HepG2 (cell line): ENCODE data around the gene RRP9. TPM values are rescaled to one million over a fixed set of nuclear protein-coding genes. Genes with fewer than 3 reads are reported as not detected.

Experiments used
- ATAC-seq: fragments of 200-7000 bp; cut with Tn5 transposase; 3 replicates; pipeline ENCODE4 v1.9.1; 2020; ENCODE audit warnings: mild to moderate bottlenecking, moderate library complexity
- BruUV-seq: library from RNA; stranded (reverse); fragments of 400-500 nt; replicated peaks from 2 replicates; lab custom pipeline; 2021; lab: Mats Ljungman, UMichigan
- CTCF ChIA-PET: fragments of 300-600 bp; formaldehyde crosslinking; extraction: SDS; loops from one replicate; lab custom pipeline; 2021; ENCODE audit warnings: low total read pairs, inconsistent platforms, low intra/inter-chr PET ratio; lab: Yijun Ruan, JAX
- POLR2A ChIA-PET: fragments of 350-600 bp; sonication (Branson Sonifier 250); formaldehyde crosslinking; loops from one replicate; lab custom pipeline; 2020; ENCODE audit warnings: antibody characterized with exemption, inconsistent platforms; lab: Yijun Ruan, JAX
- DNase-seq: peaks from one replicate; pipeline ENCODE4 v3.0.0-alpha.2; 2015; ENCODE audit warnings: low spot score
- FAIRE-seq: peaks from 3 replicates; lab custom pipeline; 2011; peaks lifted over from hg19 to GRCh38; lab: Jason Lieb, UNC
- H2AFZ ChIP-seq: one replicate; pipeline ENCODE4 v1.6.1; 2011; ENCODE audit warnings: low read length, inconsistent platforms
- H3K27ac ChIP-seq: fragments of 300-600 bp; 3 replicates; pipeline ENCODE4 v1.8.0; 2011; ENCODE audit warnings: mixed run types, mild to moderate bottlenecking, mixed read lengths, low read length, inconsistent platforms; ENCODE audit not compliant: insufficient read depth; ENCODE audit errors: extremely low read length
- H3K27me3 ChIP-seq, 2 experiments: fragments of 200-600 bp in 1 of 2; 2 replicates in 1 of 2; 3 replicates in 1 of 2; pipeline versions ENCODE4 v1.6.0 to v1.8.0; 2011; ENCODE audit warnings: low read length in 2 of 2, mild to moderate bottlenecking in 2 of 2, moderate library complexity in 2 of 2, inconsistent platforms in 1 of 2; ENCODE audit not compliant: insufficient read depth in 2 of 2, control insufficient read depth in 1 of 2
- H3K36me3 ChIP-seq, 2 experiments: fragments of 200-600 bp in 1 of 2; replicated peaks in 1 of 2; 2 replicates in 1 of 2; 3 replicates in 1 of 2; pipeline versions ENCODE4 v1.5.1 to v1.8.0; 2011; ENCODE audit warnings: low read length in 2 of 2, inconsistent platforms in 1 of 2; ENCODE audit not compliant: insufficient read depth in 2 of 2, control insufficient read depth in 1 of 2
- H3K4me1 ChIP-seq: 2 replicates; pipeline ENCODE4 v1.5.1; 2012; ENCODE audit warnings: low read length, inconsistent platforms; ENCODE audit not compliant: insufficient read depth
- H3K4me2 ChIP-seq: 2 replicates; pipeline ENCODE4 v1.6.0; 2011; ENCODE audit warnings: low read depth, low read length, inconsistent platforms
- H3K4me3 ChIP-seq, 3 experiments: fragments of 200-600 bp in 1 of 3; sonication (generic), shearing (Covaris generic) in 1 of 3; replicated peaks in 1 of 3; 2 replicates each; pipeline ENCODE4 v1.5.1; 2011 to 2016; ENCODE audit warnings: low read length in 3 of 3, inconsistent platforms in 2 of 3, low read depth in 2 of 3, mild to moderate bottlenecking in 2 of 3, control low read depth in 1 of 3, mixed read lengths in 1 of 3; ENCODE audit not compliant: insufficient read depth in 1 of 3
- H3K79me2 ChIP-seq: one replicate; pipeline ENCODE4 v1.6.1; 2011; ENCODE audit warnings: low read length, inconsistent platforms; ENCODE audit not compliant: insufficient read depth
- H3K9ac ChIP-seq: 2 replicates; pipeline ENCODE4 v1.6.0; 2011; ENCODE audit warnings: mild to moderate bottlenecking, low read depth, low read length, inconsistent platforms; ENCODE audit not compliant: insufficient read depth
- H3K9me3 ChIP-seq: 2 replicates; pipeline ENCODE4 v1.5.1; 2012; ENCODE audit warnings: mild to moderate bottlenecking, low read length
- H4K20me1 ChIP-seq: 2 replicates; pipeline ENCODE4 v1.6.0; 2011; ENCODE audit warnings: inconsistent platforms, mild to moderate bottlenecking, low read length, moderate library complexity; ENCODE audit not compliant: insufficient read depth
- GPBP1L1 ChIP-seq: sonication (generic); formaldehyde crosslinking; IDR thresholded peaks from 2 replicates; pipeline ENCODE4 v1.5.0; 2020; ENCODE audit warnings: mild to moderate bottlenecking, missing genetic modification reagents
- NR0B2 ChIP-seq: sonication (generic); formaldehyde crosslinking; IDR thresholded peaks from 2 replicates; pipeline ENCODE4 v1.4.0; 2020; ENCODE audit warnings: mild to moderate bottlenecking, missing genetic modification reagents
- REL ChIP-seq: sonication (generic); formaldehyde crosslinking; conservative IDR thresholded peaks from 2 replicates; pipeline ENCODE4 v1.8.0; 2022; ENCODE audit warnings: mild to moderate bottlenecking, missing genetic modification reagents, moderate library complexity
- ZMYM3 ChIP-seq: sonication (generic); formaldehyde crosslinking; IDR thresholded peaks from 2 replicates; pipeline ENCODE4 v1.5.1; 2020; ENCODE audit warnings: mild to moderate bottlenecking, missing genetic modification reagents
- ZNF296 ChIP-seq: sonication (generic); formaldehyde crosslinking; conservative IDR thresholded peaks from 2 replicates; pipeline ENCODE4 v1.5.0; 2020; ENCODE audit warnings: mild to moderate bottlenecking, missing genetic modification reagents
- ZNF446 ChIP-seq: sonication (generic); formaldehyde crosslinking; IDR thresholded peaks from 2 replicates; pipeline ENCODE4 v1.5.0; 2020; ENCODE audit warnings: mild to moderate bottlenecking, missing genetic modification reagents
- ZNF773 ChIP-seq: sonication (generic); formaldehyde crosslinking; IDR thresholded peaks from 2 replicates; pipeline ENCODE4 v1.4.0; 2020; ENCODE audit warnings: missing genetic modification reagents, borderline replicate concordance
- WGBS: methylation state at CpG from one replicate; pipeline ENCODE4 v1.1.6; 2017; ENCODE audit warnings: low lambda C conversion rate; 5-methylcytosine and 5-hydroxymethylcytosine counted together
- in situ Hi-C: cut with HindIII; loops from 2 replicates; pipeline ENCODE4 v1.10.0; 2017; ENCODE audit warnings: low pct_unique_long_range_greater_than_20kb; ENCODE audit not compliant: extremely low pct_ligation_motif_present
- intact Hi-C: fragments of 100-400 bp; cut with micrococcal nuclease; formaldehyde crosslinking; loops from one replicate; pipeline ENCODE4 v1.10.0; 2022; ENCODE audit not compliant: unreplicated experiment
- polyA plus RNA-seq, 8 experiments: library from polyadenylated mRNA; depleted of rRNA in 3 of 8; stranded (reverse) in 7 of 8; unstranded in 1 of 8; fragments of >200 nt; fragmentation: Illumina TruSeq in 4 of 8; extraction: Trizol in 4 of 8; gene quantifications; 2 replicates each; pipeline versions ENCODE4 v1.2.1 to v1.2.3, GENCODE V29; 2011 to 2016; ENCODE audit warnings: low read depth in 4 of 8, missing spikeins in 1 of 8, mixed read lengths in 1 of 8; ENCODE audit not compliant: insufficient read depth in 1 of 8
- total RNA-seq, 5 experiments: library from RNA; depleted of rRNA; stranded (reverse); fragments of >200 nt; fragmentation: Illumina TruSeq; extraction: Trizol; gene quantifications; 2 replicates each; pipeline ENCODE4 v1.2.3, GENCODE V29; 2016; ENCODE audit warnings: low read depth in 1 of 5

The RRP9 gene
- total and polyA plus RNA-seq, 2 of the 13 experiments (the other 11 are each of a cell fraction or from before 2014, with no cell fraction given) = 14.8 to 44.0 TPM

- peak; percentile 25 for ATAC-seq
- TF ChIP-seq GPBP1L1 (CRISPR knock-in tag) (no peak), ZMYM3 (no peak), ZNF773 (CRISPR knock-in tag) (no peak), ZNF446 (CRISPR knock-in tag) (no peak), REL (CRISPR knock-in tag) (no peak), ZNF296 (CRISPR knock-in tag) (no peak), NR0B2 (CRISPR knock-in tag) (no peak)
- TF ChIP-seq, all 625 proteins: peak for 0
- DNase-seq (no peak), FAIRE-seq (no peak)
- Histone ChIP-seq H3K4me3 (no peak overlapping the region), H3K36me3 (peaks cover 0 to 7% of the 10 kb centered on the region in 2 experiments; a peak in 3 of 5 replicates), H3K27me3 (no peaks in the 10 kb centered on the region), H3K4me2 (no peak overlapping the region), H3K27ac (no peak overlapping the region), H3K4me1 (no peaks in the 10 kb centered on the region), H3K9ac (no peak overlapping the region), H3K79me2 (no peaks in the 10 kb centered on the region), H3K9me3 (no peaks in the 10 kb centered on the region), H4K20me1 (no peaks in the 10 kb centered on the region), H2AFZ (no peak overlapping the region)
- CTCF ChIA-PET = no interaction called here
- in situ Hi-C loops (no loop called here), intact Hi-C loops (no loop called here)
- WGBS = 49% methylated on average over 6 of the region's 7 CpGs
- POLR2A ChIA-PET = no interaction called here
- BruUV-seq = no TSS peak
Measured at GRCh38 chr3:51928438-51928837, 13.3 kb downstream of the RRP9 start.
